Putamen (tissue), 1 donor: ENCODE results near the gene SEC24D.

Source experiments
- DNase-seq: peaks from one replicate; pipeline ENCODE4 v3.0.0-alpha.2; 2016; ENCODE audit warnings: low spot score

SEC24D gene

GRCh38 chr4:118774321-118774720 is 61.6 kb downstream of the SEC24D start:
- no peak for DNase-seq

- no peak for DNase-seq
Measured at GRCh38 chr4:118773429-118773792, 62.5 kb downstream of the SEC24D start.

- no peak for DNase-seq
Measured at GRCh38 chr4:118772767-118773428, 63.0 kb downstream of the SEC24D start.

GRCh38 chr4:118772081-118772766 is 63.7 kb downstream of the SEC24D start:
- DNase-seq: peak; percentile 17

GRCh38 chr4:118770741-118771187 is 65.2 kb downstream of the SEC24D start:
- DNase-seq: no peak

- DNase-seq: no peak
Measured at GRCh38 chr4:118769161-118769560, 66.8 kb downstream of the SEC24D start.

- no peak for DNase-seq
Measured at GRCh38 chr4:118767109-118767508, 68.8 kb downstream of the SEC24D start.

GRCh38 chr4:118765399-118765798 is 70.5 kb downstream of the SEC24D start:
- DNase-seq: no peak

GRCh38 chr4:118762730-118763477 is 73.0 kb downstream of the SEC24D start:
- no peak for DNase-seq

GRCh38 chr4:118762155-118762554 is 73.8 kb downstream of the SEC24D start:
- no peak for DNase-seq

- DNase-seq: no peak
Measured at GRCh38 chr4:118761397-118762016, 74.4 kb downstream of the SEC24D start.

- no peak for DNase-seq
Measured at GRCh38 chr4:118760493-118760892, 75.4 kb downstream of the SEC24D start.

GRCh38 chr4:118760092-118760491 is 75.8 kb downstream of the SEC24D start:
- no peak for DNase-seq

GRCh38 chr4:118759481-118759880 is 76.4 kb downstream of the SEC24D start:
- no peak for DNase-seq

GRCh38 chr4:118758293-118758692 is 77.6 kb downstream of the SEC24D start:
- DNase-seq: no peak

- DNase-seq: no peak
Measured at GRCh38 chr4:118757761-118758251, 78.1 kb downstream of the SEC24D start.

GRCh38 chr4:118756958-118757357 is 79.0 kb downstream of the SEC24D start:
- no peak for DNase-seq

GRCh38 chr4:118756429-118756828 is 79.5 kb downstream of the SEC24D start:
- no peak for DNase-seq

- DNase-seq: no peak
Measured at GRCh38 chr4:118755438-118756226, 80.3 kb downstream of the SEC24D start.

GRCh38 chr4:118754890-118755289 is 81.0 kb downstream of the SEC24D start:
- DNase-seq: no peak

- DNase-seq: no peak
Measured at GRCh38 chr4:118753685-118754084, 82.2 kb downstream of the SEC24D start.

- no peak for DNase-seq
Measured at GRCh38 chr4:118753096-118753495, 82.8 kb downstream of the SEC24D start.
